HG03097 (cell line): ENCODE measurements around the gene SLC2A1.

Experiments
- ATAC-seq: cut with Tn5 transposase; IDR thresholded peaks from one replicate; pipeline ENCODE4 v1.9.1; 2021; ENCODE audit not compliant: unreplicated experiment, low FRiP score

The SLC2A1 gene

DNA sequence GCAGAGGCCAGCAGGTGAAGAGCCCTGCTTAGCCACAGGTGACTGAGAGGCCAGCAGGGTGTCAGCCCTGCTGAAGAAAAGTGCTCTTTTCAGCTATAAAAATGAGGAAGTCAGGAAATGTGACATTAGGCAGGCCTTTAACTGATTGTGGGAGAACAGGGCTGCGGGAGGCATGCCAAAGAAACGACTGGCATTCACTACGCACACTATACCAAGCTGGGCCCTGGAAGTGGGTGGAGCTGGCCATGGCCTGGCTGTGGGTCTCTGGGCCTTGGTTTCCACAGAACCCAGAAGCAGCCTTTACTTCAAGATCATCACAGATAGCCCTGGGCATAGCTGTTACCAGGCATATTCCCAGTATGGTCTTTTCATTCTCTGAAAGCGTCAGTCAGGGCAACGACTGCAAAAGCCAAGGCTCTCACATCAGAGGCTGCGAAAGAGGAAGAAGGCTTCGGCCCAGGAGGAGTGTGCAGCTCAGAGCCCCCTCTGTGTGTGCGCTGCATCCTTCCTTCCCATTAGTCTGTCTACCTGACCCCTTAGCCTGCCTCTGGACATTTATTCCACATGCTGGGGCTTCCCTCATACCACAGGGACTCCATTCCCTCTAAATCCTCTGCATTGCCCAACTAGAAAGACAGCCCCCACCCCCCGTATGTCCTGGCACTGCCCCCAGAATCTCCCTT is 14.3 kb downstream of the SLC2A1 start:
- ATAC-seq, result no peak

DNA sequence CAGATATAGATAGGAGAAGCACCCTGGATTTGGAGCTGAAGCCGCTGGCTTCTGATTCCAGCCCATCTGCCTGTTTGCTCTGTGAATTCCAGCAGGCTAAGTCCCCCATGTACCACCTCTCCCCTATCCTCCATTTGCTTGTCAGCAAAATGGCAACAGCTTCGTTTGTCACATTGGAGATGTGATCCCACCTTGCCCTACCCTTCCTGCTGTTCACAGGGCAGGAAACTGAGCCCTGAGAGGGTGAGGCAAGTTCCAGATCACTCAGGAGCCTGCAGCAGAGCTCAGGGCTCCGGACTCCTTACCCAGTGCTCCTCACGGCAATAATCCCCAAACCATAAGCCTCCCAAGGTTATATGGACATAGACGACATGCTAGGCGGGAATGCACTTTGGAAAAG is 14.9 kb downstream of the SLC2A1 start:
- ATAC-seq, result no peak

DNA sequence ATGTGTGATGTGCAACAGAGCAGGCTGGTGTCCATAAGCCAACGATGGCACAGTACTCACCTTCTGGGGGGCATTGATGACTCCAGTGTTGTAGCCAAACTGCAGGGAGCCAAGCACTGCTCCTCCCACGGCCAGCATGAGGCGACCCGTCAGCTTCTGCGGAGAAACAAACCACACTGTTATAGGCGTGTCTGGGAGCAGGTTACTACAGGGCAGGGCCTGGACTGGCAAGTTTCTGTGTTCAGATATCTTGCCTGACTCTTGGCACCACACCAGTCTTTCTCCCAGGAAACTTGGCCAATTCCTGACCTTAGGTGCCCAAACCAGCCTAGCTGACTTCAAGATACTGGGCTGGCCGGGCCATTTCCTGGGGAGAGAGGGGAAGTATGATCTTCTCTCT is 15.5 kb downstream of the SLC2A1 start:
- no peak for ATAC-seq

DNA sequence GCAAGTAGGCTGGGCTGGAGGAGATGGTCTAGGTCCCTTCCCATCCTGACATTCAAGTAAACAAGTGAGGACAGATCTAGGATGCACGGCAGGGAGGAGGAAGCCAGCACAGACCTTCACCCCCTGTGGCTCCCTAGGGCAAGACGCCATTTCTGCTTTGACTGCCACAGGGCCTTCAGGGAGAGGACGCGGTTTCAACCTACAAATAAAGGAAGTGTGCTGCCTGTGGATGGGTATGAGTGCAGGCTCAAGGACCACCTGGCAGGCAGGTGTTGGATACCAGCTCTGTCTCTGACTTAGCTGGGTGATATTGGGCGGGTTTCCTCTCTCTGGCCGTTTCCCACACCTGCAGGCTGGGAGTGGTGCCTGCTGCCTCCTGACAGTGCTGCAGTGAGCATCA is 16.2 kb downstream of the SLC2A1 start:
- no peak for ATAC-seq

DNA sequence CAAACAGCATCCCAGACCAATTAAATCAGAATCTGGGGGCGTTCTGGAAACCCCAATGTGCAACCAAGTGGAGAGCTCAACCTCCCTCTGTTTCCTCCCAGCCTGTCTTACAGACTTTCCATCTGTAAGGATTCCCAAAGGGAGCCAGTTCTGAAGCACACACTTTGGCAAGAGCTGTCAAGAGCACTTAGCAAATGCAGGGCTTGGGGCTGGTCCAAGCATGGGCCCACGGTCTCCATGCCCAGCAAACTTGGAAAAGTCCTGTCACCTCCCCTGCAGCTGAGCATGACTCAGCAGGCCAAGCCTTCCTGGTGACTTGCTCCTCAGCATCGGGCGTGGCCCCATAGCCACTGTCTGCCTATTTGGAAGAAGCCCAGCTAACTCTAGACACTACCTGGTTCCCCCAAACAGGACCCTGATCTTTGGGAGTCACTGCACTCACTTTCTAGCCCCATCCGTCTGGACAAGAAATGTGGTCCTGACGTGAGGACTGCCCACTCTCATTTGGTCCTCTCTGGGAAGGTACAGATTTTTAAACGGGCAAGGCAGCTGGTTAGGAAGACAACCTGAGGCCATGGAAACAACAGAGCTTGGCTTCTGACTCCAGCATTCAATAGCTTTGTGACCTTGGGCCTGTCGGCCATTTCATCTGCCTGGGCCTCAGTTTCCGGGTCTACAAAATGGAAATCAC is 16.9 kb downstream of the SLC2A1 start:
- ATAC-seq, result no peak

DNA sequence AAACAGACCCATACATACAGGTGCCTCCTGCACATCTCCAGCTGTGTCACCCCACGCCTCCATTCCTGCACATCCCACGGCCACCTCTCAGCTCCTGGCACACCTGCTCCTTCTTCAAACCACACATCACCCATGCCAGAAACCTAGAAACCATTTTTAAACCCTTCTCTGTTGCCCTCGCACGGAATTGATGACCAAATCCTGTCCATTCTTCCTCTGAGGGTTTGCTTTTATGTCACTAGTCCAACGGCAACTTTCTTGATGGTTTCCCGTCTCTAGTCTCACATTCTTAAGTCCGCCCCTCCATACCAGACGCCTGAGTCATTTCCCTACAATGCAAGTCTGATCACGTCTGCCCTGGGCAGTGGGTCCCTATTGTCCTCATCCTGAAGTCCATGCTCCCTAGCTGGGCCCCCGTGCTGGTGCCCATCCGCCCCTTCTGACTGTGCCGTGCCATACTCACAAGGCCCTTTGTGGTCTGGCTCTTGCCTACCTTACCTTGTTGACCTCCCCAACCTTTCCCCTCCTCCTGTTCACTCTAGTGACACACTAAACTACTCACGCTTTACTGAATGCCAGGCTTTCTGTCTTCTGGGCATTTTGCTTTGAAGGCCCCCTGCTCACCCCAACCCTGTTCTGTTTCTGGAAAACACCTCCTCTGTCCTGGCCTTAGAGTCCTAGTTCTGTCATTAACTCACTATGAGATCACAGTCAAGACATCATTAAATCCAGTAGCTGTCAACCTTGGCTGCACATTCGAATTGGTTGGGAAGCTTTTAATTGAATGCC is 17.6 kb downstream of the SLC2A1 start:
- ATAC-seq, result no peak

DNA sequence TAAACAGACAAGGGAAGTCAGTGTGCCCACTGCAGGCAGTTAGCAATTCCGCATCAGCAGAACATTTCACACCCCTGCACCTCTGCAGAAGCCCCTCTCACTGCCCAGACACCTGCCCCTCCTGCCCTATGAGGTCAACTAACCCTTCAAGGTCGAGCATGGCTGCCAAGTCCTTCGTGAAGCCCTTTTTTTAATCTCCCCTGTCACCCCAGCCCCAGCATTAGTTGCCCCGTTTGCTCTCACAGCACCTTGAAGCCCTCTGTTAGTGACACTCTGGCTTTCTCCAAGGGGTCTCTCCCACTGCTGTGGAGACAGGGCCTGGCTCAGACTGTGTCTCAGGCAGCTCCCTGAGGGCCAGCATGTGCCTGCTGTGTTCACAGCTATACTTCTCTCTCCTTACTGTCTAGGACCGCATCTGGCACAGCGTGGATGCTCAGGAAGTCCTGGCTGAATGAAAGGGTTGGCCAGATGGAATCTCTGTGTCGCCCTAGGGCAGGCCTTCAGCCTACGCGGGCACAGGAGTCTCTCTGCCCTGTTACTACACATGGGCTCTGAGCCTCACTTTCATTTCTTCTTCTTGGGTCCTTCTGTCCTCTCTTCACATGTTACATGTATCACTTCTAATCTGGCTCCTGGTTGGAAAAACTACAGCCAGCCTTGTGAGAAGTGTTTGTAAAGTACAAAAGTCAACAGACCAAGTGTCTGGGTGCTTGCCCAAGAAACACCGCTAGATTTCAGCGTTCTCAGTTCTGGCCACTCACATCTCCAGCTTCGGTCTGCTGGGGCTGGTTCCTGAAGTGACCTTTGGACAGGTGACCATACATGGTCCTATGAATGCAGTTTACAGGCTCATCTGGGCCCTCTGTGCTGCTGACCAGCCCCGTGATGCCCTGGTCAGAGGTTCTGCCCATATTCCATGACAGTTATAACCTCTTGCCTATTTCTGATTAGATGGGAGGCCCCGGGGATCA is 19.7 kb downstream of the SLC2A1 start:
- no peak for ATAC-seq

DNA sequence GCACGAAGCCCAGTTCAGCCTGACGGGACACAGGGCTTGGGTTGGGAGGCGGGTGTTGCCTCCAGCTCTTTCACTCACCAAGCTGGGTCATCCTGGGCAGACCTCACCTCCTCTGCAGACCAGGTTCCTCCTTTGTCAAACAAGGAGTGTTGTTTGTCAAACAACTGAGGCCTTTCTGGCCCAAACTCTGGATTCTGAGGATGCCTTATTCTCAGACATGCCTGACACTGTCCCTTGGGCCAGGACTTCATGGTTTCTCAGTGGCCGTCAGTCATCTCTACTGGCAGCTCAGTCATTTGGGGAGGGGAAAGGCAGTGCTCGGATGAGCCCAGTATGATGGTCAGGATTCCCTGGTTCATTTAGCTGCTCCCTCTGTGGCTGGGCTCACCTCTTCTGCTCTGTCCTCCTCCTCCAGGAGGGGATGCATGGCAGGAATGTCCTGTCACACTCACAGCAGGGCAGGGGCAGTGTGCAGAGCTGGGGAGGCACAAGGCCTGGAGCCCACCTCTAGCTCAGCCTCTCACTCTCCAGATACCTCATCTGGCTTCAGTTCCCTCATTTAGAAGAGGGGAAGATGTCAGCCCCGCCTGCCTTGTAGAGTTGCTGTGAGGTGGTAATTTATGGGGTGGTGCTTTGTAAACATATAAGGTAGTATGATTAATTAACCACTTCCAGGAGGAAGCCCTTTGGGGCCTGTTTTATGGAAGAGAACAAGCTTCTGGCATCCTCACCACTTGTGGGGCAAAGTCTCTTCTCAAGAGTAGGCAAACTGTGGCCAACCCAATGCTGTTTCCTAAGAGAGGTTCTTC is 20.6 kb downstream of the SLC2A1 start:
- ATAC-seq, result no peak

DNA sequence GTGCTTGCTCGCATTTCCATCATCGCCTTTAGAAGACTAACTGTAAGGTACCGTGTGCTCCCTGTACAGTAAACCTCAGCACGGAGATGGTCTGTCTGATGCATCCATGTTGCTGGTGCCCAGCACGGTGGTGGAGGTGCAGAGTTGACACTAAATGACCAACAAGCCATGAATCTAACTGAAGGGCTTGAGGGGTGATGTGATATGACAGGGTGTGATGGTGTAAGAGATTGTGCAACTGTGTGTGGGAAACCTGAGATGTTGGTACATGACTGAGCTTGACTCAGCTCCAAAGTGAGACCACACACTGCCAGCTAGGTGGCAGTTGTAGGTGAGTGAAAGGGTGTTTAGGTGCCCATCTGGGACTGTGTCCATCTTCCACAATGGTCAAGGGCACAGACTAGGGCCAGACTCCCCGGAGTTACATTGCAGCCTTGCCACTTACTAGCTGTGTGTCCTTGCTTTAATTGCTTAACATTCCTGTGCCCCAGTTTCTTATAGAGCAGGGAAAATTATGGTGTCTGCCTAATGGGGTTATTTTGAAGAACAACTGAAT is 21.4 kb downstream of the SLC2A1 start:
- ATAC-seq, result no peak

DNA sequence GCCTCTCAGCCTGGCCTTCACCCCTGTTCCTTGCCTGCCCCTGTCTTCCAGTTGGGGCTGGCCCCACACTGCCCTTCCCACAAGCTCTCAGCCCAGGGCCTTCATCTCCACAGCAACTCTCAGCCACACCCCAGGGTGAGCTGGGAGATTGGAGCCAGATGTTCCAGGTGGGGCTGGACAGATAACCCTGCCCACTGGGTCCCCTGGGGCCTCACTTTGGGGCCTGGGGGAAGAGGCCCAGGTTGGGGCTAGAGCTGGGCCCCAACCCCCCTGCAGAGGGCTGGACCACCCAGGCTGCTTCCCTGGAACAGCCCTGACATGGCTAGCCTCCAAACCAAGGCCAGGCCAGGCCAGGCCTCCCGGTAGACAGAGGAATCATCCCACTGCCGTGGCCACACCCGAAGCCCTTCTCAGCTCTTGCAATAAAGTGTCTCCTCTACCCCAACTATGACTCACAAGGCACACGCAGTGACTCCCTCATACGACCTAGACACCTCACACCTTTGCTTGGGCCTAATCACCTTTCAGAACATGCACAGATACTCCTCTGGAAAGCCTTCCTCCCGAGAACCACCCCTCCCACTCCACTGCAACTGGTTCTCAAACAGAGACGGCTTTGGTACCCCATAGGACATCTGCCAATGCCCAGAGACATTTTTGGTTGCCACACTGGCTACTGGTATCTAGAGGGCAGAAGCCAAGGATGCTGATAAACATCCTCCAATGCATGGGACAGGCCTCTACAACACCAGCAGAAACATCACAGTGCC is 22.2 kb downstream of the SLC2A1 start:
- ATAC-seq, result no peak

DNA sequence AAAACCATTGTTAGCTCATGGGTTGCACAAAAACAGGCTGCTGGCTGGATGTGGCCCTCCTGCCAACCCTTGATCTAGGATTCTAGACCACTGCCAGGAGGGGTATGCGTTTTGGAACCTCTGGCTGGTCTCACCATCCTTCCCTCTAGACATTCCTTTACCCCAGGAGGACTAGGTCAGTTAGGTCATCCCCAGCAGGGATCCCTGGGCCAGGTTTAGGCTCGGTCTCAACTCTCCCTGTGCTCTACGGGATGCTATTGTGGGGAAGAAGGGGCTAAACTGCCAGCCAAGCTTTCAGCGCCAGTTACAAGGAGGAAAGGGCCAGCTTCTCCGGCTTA is 22.7 kb downstream of the SLC2A1 start:
- no peak for ATAC-seq

DNA sequence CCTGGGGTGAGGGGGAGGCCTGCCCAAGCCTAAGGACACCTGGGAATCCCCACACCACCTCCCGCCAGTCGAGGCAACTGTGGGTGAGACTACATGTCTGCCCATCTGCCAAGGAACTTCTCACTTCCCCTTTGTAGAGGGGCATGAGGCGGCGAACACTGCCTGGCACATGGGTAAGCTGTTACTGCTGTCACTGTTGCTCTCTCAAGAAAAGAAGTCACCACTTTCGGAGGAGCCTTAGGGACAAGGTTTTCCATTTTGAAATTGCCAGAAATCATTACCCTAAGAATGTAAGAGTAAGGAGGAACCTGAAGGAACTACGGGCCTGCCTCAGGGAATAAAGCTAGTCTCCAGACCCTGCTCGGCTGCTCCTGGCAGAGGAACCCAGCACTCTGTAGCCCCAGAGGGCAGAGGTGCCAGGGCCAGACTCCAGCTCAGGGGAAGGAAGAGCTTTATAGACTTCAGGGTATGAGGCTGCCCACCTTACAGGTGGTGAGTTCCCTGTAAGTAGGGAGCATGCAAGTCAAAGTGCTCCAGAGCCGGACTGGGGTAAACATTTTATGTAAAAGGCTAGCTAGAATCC is 23.3 kb downstream of the SLC2A1 start:
- no peak for ATAC-seq

DNA sequence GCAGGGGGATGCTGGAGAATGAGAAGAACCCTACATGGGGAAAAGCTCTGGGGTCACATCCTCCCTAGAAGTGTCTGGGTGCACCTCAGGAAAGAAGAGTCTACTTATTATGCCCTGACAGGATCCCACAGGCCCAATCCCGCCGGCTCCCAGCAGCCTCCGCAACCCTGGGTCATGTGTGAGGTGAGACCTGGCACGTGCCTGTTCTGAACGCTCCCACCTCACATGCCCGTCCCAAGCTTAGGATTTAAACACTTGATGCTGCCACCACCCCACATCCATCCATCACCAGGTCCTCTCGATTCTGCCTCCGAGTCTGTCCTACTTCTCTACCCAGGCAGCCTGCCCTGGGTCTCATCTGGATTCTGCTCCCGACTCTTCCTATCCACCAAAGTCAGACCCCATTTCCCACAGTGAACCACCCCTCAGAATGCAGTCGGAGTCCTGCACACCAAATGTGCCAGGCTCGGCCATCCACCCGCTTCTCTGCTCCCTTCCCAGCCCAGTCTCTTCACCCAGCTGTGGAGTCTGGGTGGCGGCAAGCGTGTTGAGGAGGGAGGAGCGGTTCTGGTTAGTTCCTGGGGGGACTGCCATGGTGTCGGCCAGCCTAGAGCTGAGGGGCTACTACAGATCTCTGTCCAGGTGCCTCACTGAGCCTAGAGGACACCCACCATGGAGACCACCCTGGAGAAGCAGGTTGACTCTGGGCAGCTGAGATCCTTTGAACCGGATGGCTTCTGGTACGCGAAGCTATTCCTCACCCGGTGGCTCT is 23.9 kb downstream of the SLC2A1 start:
- ATAC-seq, result no peak

DNA sequence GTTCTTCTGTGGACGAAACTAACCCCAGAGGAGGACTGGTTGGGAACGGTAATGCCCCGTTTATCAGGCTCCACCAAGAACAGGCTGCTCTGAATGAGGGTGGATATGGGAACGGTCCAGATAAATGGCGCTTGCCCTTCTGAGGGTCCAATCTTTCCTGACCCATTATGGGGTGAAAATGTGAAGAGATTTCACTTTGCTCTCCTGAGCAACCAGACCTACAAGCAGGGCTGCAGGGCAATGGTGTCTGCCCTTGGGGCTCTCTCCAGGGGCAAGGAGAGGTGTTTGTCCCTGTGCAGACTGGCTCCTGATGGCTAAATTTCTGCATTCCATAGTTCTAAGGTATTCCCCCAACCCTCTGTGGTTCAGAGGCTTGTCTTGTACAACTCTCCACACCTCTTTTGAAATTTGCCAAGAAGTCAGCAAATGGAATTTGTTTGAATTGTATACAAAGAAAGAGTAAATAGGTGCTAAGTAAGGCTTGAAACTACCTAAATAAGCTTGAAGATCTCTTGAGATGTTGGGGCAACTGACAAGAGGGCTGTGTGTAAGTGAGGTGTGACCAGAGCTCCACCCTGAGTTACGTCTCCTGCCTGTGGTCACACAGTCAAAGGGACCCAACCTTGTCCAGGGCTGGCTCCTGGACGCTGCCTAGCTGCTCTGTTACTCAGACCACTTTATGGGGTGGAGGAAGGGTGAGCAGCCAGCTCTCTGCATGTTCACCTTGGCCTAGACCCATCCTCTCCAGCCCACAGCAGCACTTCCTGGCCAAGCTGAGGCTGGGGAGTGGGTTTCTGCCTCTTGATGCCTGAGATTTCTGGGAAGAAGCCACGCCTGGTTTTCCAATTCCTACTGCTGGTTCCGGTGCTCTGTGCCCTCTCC is 24.8 kb downstream of the SLC2A1 start:
- no peak for ATAC-seq

DNA sequence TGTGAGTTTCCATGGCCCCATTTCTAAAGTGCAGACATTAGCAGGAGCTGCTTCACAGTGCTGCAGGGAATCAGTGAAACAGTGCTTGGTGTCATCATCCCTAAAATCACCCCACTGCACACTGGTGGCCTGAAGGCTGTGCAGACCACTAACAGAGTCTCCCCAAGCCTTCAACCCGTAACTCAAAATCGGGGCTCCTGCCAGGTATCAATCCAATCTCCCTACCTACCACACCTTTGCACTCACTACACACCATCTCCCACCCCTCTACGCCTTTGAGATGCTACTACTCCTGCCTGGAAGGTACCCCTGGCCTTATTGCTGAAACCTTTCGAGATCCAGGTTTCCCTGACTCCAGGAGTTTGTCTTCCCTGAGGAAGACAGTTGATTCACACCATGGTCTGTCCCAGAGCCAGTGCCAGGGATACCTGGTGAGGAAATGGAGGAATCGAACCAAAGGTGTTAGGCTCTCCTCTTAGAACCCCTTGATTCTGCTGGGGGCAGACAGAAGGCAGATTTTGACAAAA is 25.5 kb downstream of the SLC2A1 start:
- no peak for ATAC-seq

DNA sequence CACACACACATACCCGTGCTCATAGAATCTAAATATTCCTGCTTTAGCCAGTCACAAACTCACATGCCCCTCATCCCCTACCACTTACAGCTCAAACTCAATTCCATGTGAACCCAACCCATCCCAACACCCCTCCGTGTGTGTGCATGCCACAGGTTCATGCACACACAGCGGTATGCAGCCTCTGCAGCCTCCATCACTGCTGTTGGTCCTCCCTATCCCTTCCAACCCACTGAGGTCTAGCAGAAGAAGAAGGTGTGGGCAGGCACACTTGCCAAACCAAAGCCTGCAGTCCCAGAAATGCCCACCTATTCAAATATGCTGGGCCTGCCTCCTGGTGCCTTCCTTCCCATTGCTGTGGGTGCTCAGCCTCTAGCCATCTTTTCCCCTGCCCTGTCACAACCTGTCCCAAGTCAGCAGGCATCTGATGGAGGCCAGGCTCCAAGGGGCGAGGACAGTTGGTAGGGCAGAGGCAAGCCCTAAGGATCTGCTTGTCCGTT is 26.2 kb downstream of the SLC2A1 start:
- ATAC-seq, result peak; percentile 4
